Fibroblast of lung (primary cell): ENCODE results near the gene LHX5.

ENCODE experiments used
- CTCF ChIP-seq, 2 donors: IDR thresholded peaks in 1 of 2; conservative IDR thresholded peaks in 1 of 2; 1 replicate in 1 of 2; 2 replicates in 1 of 2; pipeline ENCODE4 v1.5.1; 2011 to 2012; ENCODE audit warnings: low read length in 2 of 2, control low read depth in 1 of 2, inconsistent platforms in 1 of 2, low read depth in 1 of 2, mild to moderate bottlenecking in 1 of 2
- EZH2 ChIP-seq: IDR thresholded peaks from 2 replicates; pipeline ENCODE4 v1.5.1; 2012; ENCODE audit warnings: low read length, control low read depth, mild to moderate bottlenecking; ENCODE audit errors: missing control alignments

- TF ChIP-seq CTCF (conservative IDR thresholded peaks at IDR 0.05 in 1 of 2, IDR thresholded peaks at IDR 0.05 in 1 of 2; ENCODE audit: low read depth in 1 of 2, low read length in 2 of 2) = no peak
- TF ChIP-seq EZH2 = no peak
Measured at GRCh38 chr12:113504917-113505316, 33.2 kb upstream of the LHX5 start.
